ENCODE data around the gene CXCL12.

DNA sequence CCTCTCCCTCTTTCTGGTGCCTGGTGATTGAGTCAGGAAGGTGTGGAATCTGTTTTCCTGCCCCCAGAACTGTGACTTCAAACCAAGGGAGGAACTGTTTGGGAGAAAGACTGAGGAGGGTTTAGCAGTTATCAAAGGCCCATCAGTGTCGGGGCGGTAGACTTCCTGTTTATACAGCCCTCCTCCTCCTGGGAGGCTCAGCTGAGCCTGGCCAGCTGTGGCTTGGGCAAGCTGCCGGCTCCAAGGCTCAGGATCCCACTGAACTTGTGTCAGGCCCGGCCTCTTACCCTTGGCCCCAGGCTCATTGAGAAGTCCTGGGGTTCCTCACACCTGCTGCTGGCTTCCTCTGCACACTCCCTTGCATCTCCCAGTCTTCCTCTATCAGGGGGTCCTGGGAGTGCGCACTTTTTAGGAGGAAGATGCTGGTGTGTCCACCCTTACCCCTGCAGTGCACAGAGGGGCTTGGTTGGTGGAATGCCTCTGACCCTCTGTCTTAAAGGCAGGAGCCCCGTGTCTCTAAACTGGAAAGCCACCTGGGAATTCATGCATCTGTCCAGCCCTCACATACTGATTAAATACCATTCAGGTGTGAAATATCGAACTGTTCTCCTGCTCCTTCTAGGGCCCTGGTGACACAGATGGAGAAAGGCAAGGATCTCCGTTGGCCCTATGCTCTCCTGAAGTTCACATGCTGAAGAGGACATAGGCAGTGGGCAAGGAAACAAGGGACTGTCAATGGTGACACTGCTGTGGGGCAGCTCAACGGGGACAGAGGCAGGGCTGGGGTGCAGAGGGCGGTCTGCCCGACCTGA is 32.4 kb downstream of the CXCL12 start:
- TF ChIP-seq, protein P1, sequence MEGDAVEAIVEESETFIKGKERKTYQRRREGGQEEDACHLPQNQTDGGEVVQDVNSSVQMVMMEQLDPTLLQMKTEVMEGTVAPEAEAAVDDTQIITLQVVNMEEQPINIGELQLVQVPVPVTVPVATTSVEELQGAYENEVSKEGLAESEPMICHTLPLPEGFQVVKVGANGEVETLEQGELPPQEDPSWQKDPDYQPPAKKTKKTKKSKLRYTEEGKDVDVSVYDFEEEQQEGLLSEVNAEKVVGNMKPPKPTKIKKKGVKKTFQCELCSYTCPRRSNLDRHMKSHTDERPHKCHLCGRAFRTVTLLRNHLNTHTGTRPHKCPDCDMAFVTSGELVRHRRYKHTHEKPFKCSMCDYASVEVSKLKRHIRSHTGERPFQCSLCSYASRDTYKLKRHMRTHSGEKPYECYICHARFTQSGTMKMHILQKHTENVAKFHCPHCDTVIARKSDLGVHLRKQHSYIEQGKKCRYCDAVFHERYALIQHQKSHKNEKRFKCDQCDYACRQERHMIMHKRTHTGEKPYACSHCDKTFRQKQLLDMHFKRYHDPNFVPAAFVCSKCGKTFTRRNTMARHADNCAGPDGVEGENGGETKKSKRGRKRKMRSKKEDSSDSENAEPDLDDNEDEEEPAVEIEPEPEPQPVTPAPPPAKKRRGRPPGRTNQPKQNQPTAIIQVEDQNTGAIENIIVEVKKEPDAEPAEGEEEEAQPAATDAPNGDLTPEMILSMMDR (IDR thresholded peaks at IDR 0.05): no peak
- TF ChIP-seq POLR2AphosphoS5 (IDR thresholded peaks at IDR 0.05; ENCODE audit: low read depth, low read length): no peak
- no peak for TF ChIP-seq SIN3A (IDR thresholded peaks at IDR 0.05; ENCODE audit: borderline replicate concordance, insufficient read depth, low read depth, low read length)
- no peak for TF ChIP-seq REST (IDR thresholded peaks at IDR 0.05; ENCODE audit: insufficient read depth in 1 of 2, low read depth in 2 of 2, low read length in 1 of 2)
- no peak for TF ChIP-seq TCF7L2 (IDR thresholded peaks at IDR 0.05; ENCODE audit: low read depth, low read length)
